ENCODE data around the gene NTM.

The NTM gene

DNA sequence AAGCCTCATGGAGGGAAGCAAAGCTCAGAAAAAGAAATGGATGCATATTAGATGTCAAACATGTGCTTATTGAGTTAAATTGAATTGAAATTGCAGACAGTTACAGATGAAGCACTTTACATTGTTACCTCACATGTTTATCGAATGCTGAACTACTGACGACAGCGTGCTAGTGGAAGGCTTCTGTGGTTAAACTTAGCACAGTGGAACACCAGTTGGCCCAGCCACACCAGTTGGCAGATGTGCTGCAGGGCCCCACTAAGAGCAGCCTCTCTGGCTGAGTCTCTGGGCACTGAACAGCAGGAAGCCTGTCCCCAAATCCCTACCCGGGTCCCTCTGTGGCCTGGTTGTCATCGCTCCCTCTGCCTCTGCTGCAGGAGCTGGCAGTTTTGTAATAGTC is 242.1 kb downstream of the NTM start:
- DNase-seq: no peak

DNA sequence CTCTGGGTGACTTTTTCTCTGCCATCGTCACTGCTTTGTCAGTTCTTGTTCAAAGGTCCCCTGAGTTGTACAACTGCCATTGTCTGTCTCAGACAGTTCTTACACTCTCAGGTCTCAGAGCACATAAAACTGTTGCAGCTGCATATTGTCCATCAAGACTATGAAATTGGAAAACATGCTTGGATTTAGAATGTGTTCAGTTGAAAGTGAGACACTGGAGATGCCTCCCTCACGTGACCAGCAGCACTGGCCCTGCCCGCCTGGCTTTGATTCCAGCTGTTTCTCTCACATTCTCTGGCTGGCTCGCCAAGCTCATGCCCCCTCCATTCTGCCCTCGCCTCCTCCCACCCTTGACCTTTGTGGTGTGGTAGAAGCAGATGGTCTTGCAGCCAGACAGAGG is 244.2 kb downstream of the NTM start:
- no peak for DNase-seq

GRCh38 chr11:131615611-131616010 is 245.2 kb downstream of the NTM start:
- no peak for DNase-seq

DNA sequence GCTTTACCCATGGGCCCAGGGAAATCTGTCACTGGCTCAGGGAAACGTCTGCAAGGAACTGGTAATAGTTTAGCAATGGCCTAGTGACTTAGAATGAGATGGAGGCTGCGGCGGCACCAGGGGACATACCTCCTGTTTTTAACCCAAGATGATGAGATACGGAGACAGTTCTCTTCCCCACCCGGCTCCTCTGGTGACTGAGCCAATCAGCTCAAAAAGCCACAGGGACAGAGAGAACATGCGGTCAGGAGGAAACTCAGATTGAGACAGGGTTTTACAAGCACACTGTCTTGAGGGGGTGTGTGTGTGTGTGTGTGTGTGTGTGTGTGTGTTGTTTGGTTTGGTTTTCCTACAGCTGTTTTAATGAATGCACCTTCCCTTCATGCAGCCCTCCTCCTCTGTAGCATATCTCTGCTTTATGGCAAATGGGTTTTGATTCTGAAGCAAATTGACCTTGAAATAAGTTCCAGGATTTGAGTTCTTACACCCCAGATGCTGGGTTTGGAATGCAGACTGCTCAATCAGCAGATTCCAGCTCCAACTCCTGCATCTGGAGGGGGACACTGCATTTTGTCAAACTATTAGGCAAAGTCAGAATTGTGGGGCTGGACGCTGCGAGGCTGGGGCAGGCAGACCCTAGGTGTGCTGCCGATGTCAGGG is 246.2 kb downstream of the NTM start:
- DNase-seq: no peak

DNA sequence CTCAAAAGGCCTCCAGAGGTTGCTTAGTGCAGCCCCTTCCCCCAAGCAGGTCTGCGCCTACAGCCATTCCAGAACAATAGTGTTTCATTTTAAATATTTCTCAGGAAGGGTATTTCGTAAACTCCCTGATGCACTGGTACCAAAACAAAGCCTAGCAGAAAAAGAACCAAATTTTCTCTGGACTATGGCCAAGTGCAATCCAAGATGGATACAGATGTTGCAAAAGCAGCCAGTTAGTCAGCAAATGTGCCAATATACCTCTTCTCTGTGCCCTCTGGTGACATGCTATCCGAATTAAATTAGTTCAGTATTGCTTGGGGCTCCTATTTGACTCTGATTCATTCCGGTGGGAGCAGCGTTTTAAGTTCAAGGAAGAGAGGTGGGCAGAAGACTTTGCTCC is 247.8 kb downstream of the NTM start:
- no peak for DNase-seq

DNA sequence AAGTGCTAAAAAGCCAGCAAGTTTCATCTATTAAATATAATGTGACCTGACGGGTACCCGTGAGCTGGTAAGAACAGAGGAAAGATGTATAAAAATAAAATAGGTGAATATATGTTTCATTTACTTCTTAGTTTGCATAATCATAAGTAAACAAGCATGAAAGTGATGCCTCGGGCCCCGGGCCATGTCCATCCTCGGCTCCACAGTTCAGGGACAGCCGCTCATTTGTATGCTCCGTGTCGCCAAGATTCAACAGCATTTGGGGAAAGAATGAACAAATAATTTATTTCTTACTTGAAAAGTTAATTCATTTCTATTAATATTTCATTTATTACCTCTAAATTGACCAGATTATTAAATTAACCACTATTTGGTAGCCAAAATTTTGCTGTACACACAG is 251.8 kb downstream of the NTM start:
- no peak for DNase-seq

DNA sequence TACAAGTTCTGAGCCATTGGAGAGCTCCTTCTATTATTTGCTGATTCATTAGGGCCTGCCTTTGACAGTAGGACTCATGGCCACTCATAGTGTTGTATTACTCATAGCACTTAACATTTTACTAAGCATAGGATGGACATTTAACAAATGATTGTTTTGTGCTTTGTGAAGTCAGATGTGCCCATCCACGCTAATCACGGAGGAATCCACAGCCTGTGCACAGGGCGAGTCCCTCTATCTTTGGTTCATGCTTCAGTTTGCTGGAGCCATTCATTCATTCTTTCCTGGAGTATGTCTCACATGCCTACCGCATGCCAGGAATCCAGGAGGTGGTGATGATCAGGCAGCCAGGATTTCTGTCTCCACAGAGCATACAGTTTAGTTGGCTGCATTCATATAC is 254.1 kb downstream of the NTM start:
- DNase-seq: no peak

GRCh38 chr11:131626788-131627187 is 256.4 kb downstream of the NTM start:
- DNase-seq: no peak

- DNase-seq: no peak
These were observed 258.3 kb downstream of the NTM start for GRCh38 chr11:131628739-131629138.

GRCh38 chr11:131629925-131630540 is 259.6 kb downstream of the NTM start:
- DNase-seq: no peak

DNA sequence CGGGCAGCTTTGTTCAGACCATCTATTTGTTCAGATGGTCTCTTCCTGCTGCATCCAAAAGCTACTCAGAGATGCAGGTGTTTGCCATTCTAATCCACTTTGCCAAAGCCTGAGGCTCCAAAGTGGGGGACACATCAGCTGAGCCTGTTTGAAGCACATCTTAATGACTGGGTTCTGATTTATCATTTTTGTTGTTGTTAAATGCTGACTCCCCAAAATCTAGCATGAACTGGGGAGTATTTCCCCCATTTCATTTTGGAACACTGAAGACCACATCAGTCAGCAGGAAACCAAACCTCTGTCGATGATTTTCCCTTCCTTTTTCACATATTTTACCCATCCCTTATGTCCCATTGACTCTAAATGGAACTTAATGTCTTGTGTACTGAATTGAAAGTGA is 262.6 kb downstream of the NTM start:
- no peak for DNase-seq

DNA sequence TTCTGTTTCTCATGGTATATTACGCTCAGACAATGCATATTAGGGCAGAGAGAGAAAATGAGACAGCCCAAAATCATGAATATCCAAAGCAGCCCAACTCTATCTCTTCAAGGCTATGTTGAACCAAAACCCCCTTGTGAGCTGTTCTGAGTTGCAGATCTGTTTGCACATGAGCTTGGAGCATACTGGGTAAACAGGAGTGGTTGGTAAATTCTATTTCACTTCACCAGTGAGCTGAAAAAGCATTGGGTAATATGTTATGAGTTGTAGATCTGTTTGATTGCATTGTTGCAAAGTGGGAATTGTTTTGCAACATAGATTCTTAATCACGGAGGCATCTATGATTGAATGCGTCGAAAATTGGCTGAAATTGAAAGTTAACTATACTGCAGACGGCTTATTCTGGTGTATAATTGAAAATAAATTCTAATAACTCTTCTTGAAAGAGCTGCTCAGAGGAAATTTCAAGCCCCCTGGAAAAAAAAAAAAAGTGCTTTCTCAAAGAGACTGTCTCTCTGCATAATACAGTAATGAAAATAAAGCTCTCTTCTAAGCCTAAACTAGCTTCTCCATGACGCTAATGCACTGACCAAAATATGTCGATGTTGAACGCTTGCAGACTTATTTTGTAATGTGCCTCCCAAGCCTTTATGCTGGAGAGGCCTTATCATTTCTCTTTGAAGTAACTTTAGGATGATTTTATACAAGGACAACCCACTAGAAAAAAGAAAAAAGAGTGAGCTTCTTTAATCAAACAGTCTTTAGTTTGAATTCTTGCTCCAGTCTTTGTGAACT is 263.7 kb downstream of the NTM start:
- no peak for DNase-seq

GRCh38 chr11:131637469-131638175 is 267.2 kb downstream of the NTM start:
- no peak for DNase-seq

- DNase-seq: no peak
These were observed 268.5 kb downstream of the NTM start for GRCh38 chr11:131638889-131639288.

GRCh38 chr11:131640320-131640719 is 269.9 kb downstream of the NTM start:
- no peak for DNase-seq

DNA sequence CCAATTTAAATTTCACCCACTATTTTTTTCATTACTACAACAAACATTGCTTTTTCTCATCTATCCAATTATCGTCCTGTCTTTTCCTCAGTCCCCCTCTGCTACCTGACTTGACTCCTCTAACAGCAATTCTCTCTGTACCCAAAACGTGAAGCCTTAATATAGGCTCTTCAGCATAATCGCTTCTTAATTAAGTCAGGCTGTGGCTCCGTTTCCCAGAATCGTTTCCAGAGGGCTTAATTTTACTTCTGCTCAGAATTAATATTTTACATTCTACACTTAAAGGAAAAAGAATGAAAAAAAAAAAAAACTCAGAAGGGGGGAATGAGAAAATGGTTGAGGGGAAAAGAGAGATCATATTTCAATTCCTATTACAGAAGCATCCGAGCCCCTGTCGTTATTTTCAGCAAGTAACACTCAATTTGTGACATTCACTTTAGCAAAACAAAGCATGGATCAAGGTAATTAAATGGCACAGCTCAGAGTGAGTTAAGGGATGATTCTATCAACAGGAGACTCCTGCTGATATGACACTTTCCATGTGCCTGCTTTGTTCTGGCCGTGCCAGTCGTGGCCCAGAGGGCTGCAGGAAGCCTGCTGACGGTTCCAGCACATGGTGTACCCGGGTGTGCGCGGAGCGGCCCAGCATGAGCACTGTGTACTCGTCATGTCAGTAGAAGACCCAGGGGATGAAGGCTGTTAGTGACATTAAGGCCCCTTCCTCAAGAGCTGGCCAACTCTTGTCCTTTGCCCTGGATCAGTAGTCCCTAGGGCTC is 272.5 kb downstream of the NTM start:
- no peak for DNase-seq

DNA sequence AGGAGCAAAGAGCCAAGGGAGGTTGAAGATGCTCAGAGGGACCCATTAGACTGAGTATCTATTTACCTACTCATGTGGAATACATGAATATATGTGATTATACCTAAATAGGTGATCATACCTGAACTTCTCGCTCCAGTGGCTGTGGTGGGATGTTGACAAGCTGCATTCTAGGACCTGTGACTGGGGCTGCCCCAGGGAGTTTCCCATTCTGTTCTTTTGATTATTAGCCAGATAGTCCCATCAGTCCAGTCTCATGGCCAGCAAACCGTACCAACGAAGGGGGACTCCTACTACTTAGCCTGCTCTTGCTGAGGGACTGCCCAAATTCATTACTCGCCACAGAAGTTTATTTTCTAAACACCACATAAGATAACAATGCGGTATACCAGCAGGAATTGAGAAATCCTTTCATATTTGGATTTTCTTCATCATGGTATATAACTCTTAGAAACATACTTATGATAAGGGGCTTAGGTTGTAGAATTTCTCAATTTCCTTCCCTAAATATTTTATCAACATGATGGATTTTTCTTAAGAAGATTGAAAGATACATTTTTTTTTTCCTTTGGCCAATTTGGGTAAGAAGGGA is 273.9 kb downstream of the NTM start:
- no peak for DNase-seq

GRCh38 chr11:131645237-131645636 is 274.8 kb downstream of the NTM start:
- DNase-seq: no peak

DNA sequence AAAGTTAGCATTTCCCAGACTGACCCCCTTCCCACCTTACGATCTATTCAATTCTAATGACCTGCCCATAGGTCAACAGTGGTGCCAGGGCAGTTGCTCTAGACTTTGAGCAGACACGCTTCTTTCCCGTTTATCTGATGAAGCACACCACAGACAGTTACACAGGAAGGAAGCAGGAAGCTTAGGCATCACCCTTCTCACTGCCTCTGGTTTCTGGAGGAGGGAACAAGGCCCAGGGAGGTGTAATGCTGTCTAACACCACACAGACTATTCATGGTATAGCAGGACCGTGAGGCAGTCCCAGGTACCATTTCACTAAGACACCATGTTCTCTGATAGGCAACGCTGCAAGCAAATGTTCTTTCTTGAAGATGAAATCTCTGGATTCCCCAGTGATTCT is 279.4 kb downstream of the NTM start:
- no peak for DNase-seq

- DNase-seq: no peak
These were observed 281.8 kb downstream of the NTM start for GRCh38 chr11:131652231-131652630.

DNA sequence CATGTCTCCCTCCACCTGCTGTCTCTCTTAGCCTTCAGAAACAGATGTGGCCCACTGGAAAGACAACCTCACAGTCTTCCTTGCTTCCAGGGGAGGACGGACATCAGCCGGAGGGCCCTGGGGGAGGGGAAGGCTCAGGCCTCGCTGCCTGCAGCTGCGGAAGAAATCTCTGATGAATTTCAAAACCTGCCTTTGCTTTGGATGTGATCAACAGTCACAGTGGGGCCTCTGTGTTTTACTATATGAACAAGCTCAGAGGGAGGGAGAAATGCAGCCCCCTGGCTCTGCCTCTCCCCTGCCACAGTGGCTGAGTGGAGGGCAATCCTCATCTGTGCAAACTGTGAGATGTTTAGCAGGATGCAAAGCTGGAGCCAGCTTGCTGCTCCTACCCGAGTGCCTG is 282.8 kb downstream of the NTM start:
- DNase-seq: no peak

DNA sequence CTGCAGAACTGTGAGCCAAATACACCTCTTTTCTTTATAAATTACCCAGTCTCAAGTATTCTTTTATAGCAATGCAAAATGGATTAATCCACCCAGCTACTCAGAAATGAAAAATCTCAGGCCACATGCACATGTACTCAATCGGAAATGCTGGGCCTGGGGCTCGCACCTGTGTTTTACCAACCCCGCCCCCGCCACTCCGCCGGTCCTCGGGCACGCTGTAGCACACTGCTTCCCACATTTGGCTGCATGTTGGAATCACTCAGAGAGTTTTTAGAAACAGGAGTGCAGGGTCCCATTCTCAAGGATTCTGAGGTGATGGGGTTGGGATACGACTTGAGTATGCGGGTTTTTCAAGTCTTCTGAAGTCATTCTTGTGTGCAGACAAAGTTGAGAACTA is 284.4 kb downstream of the NTM start:
- DNase-seq: no peak
